ENCODE measurements around the gene CTNND2.

DNA sequence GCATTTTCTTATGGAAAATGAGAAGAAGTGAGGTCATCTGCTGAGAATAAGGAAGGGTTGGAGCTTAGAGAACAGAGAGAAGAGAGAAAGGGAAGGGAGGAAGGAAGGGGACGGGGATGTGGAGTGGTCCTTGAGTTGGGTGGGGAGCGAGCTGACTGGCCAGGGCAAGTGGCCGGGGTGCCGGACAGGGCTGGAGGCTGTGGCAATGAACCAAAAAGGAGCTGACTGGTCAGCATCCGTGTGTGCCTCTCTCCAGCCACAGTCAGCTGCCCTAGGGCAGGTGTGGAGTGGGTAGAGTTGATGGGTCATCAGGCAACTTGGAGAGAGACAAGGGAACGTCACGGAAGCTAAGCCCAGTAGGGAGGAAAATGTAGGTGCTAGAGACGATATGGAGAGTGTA is 908.4 kb downstream of the CTNND2 start:
- TF ChIP-seq ZNF274 (IDR thresholded peaks at IDR 0.05; ENCODE audit: low read depth, low read length) = no peak
- TF ChIP-seq YY1 (IDR thresholded peaks at IDR 0.05; ENCODE audit: insufficient read depth, insufficient read length) = no peak
